Esophagus muscularis mucosa (tissue), 4 donors: ENCODE measurements around the gene MAGI1.

Experiments
- CTCF ChIP-seq, 3 experiments: fragments of 200-600 bp in 2 of 3; fragments of 450-650 bp in 1 of 3; sonication (generic) in 2 of 3; IDR thresholded peaks; one replicate each; pipeline ENCODE4 v1.5.1; 2017 to 2019; ENCODE audit warnings: antibody characterized with exemption in 3 of 3, mild to moderate bottlenecking in 2 of 3, moderate library complexity in 1 of 3
- EP300 ChIP-seq: sonication (generic); formaldehyde crosslinking; IDR thresholded peaks from one replicate; pipeline ENCODE4 v1.6.1; 2017; ENCODE audit warnings: antibody characterized with exemption
- POLR2AphosphoS5 ChIP-seq, 2 donors: sonication (generic); formaldehyde crosslinking; IDR thresholded peaks; one replicate each; pipeline ENCODE4 v1.6.1; 2017; ENCODE audit warnings: antibody characterized with exemption in 2 of 2

GRCh38 chr3:65595222-65596028, 443.3 kb downstream of the MAGI1 start:
- TF ChIP-seq CTCF (IDR thresholded peaks at IDR 0.05) (no peak), EP300 (no peak), POLR2AphosphoS5 (IDR thresholded peaks at IDR 0.05) (no peak)
